HCT116 (cell line): ENCODE measurements around the gene MBOAT1. TPM values are rescaled to one million over a fixed set of nuclear protein-coding genes. Genes with fewer than 3 reads are reported as not detected.

Experiments
- ATAC-seq: fragments of 200-7000 bp; cut with Tn5 transposase; 2 replicates; pipeline ENCODE4 v1.9.1; 2020; ENCODE audit warnings: mild to moderate bottlenecking, moderate library complexity
- BruUV-seq: library from RNA; stranded (reverse); fragments of 400-500 nt; replicated peaks from 2 replicates; lab custom pipeline; 2021; lab: Mats Ljungman, UMichigan
- CTCF ChIA-PET: fragments of 300-600 bp; sonication (Branson Sonifier 250); formaldehyde crosslinking; loops from one replicate; lab custom pipeline; 2021; ENCODE audit warnings: antibody characterized with exemption; lab: Charles Lee
- POLR2A ChIA-PET: fragments of 300-600, 350-600 bp; sonication (Branson Sonifier 250); formaldehyde crosslinking; loops from one replicate; lab custom pipeline; 2021; ENCODE audit warnings: antibody characterized with exemption; lab: Charles Lee
- RAD21 ChIA-PET, 2 experiments: fragments of 300-600 bp; sonication (Branson Sonifier 250); formaldehyde crosslinking; loops; one replicate each; lab custom pipeline; 2023; ENCODE audit warnings: low total read pairs in 2 of 2; ENCODE audit not compliant: uncharacterized antibody in 2 of 2, unreplicated experiment in 2 of 2, low non-redundant PET in 1 of 2; lab: Charles Lee
- DNase-seq: peaks from one replicate; pipeline ENCODE4 v3.0.0-alpha.2; 2010; ENCODE audit warnings: low read depth, low spot score
- H2AFZ ChIP-seq: fragments of 200-600 bp; shearing (Covaris generic), sonication (generic); 2 replicates; pipeline ENCODE4 v1.6.1; 2017; ENCODE audit warnings: low read depth, mixed run types, mixed read lengths, antibody characterized with exemption, low read length; ENCODE audit not compliant: poor library complexity, severe bottlenecking
- H3K27ac ChIP-seq: 2 replicates; pipeline ENCODE4 v1.5.1; 2012; ENCODE audit warnings: low read depth, low read length
- H3K27me3 ChIP-seq: fragments of 200-600 bp; sonication (generic); 2 replicates; pipeline ENCODE4 v1.6.1; 2016; ENCODE audit warnings: mixed run types, low read length, mixed read lengths; ENCODE audit not compliant: insufficient read depth
- H3K36me3 ChIP-seq, 2 experiments: fragments of 200-500 bp in 1 of 2; fragments of 200-600 bp in 1 of 2; sonication (Bioruptor generic) in 1 of 2; sonication (generic) in 1 of 2; 2 replicates each; pipeline versions ENCODE4 v1.5.1 to v1.6.1; 2014 to 2016; ENCODE audit warnings: low read length in 2 of 2, inconsistent platforms in 1 of 2, mixed read lengths in 1 of 2, mixed run types in 1 of 2; ENCODE audit not compliant: insufficient read depth in 2 of 2, control insufficient read depth in 1 of 2
- H3K4me1 ChIP-seq, 2 experiments: fragments of 200-600 bp in 1 of 2; sonication (generic) in 1 of 2; 2 replicates each; pipeline versions ENCODE4 v1.5.1 to v1.6.1; 2012 to 2017; ENCODE audit warnings: low read length in 2 of 2, inconsistent platforms in 1 of 2, mild to moderate bottlenecking in 1 of 2, mixed read lengths in 1 of 2, mixed run types in 1 of 2, moderate library complexity in 1 of 2; ENCODE audit not compliant: insufficient read depth in 2 of 2, control insufficient read depth in 1 of 2
- H3K4me2 ChIP-seq: fragments of 200-600 bp; sonication (generic); 2 replicates; pipeline ENCODE4 v1.6.1; 2017; ENCODE audit warnings: mixed run types, low read length, mixed read lengths
- H3K4me3 ChIP-seq, 2 experiments: fragments of 200-600 bp in 1 of 2; sonication (generic) in 1 of 2; replicated peaks in 1 of 2; 2 replicates each; pipeline ENCODE4 v1.5.1; 2011 to 2016; ENCODE audit warnings: low read length in 2 of 2, control low read depth in 1 of 2, low read depth in 1 of 2, mild to moderate bottlenecking in 1 of 2, mixed read lengths in 1 of 2, mixed run types in 1 of 2
- H3K79me2 ChIP-seq: fragments of 200-600 bp; sonication (generic); 2 replicates; pipeline ENCODE4 v1.6.1; 2017; ENCODE audit warnings: mild to moderate bottlenecking, mixed run types, low read length, moderate library complexity, mixed read lengths; ENCODE audit not compliant: insufficient read depth
- H3K9ac ChIP-seq: fragments of 200-600 bp; sonication (generic); 2 replicates; pipeline ENCODE4 v1.6.1; 2016; ENCODE audit warnings: low read length, mixed read lengths
- H3K9me2 ChIP-seq: fragments of 200-600 bp; sonication (generic), shearing (Covaris generic); 2 replicates; pipeline ENCODE4 v1.6.1; 2017; ENCODE audit warnings: mixed run types, mild to moderate bottlenecking, moderate library complexity; ENCODE audit not compliant: insufficient read depth
- H3K9me3 ChIP-seq, 2 experiments: fragments of 200-500 bp in 1 of 2; fragments of 200-600 bp in 1 of 2; sonication (Bioruptor generic) in 1 of 2; sonication (generic) in 1 of 2; 2 replicates each; pipeline ENCODE4 v1.6.1; 2014 to 2017; ENCODE audit warnings: low read length in 2 of 2, mixed read lengths in 2 of 2, inconsistent platforms in 1 of 2, low read depth in 1 of 2, mild to moderate bottlenecking in 1 of 2, mixed run types in 1 of 2, moderate library complexity in 1 of 2; ENCODE audit not compliant: control insufficient read depth in 1 of 2, insufficient read depth in 1 of 2
- H4K20me1 ChIP-seq: fragments of 200-600 bp; sonication (generic), shearing (Covaris generic); 2 replicates; pipeline ENCODE4 v1.6.1; 2017; ENCODE audit warnings: mixed run types, mild to moderate bottlenecking, moderate library complexity; ENCODE audit not compliant: insufficient read depth
- CEBPB ChIP-seq: IDR thresholded peaks from 2 replicates; pipeline ENCODE4 v1.6.1; 2012; ENCODE audit warnings: low read depth
- EGR1 ChIP-seq: IDR thresholded peaks from 2 replicates; pipeline ENCODE4 v1.6.1; 2012; ENCODE audit warnings: low read depth
- ELF1 ChIP-seq: IDR thresholded peaks from 2 replicates; pipeline ENCODE4 v1.6.1; 2012; ENCODE audit warnings: low read depth, borderline replicate concordance
- EZH2 ChIP-seq: fragments of 200-600 bp; sonication (generic); IDR thresholded peaks from 2 replicates; pipeline ENCODE4 v1.6.1; 2017; ENCODE audit warnings: antibody characterized with exemption, mixed run types
- EZH2phosphoT487 ChIP-seq: fragments of 200-600 bp; IDR thresholded peaks from 2 replicates; pipeline ENCODE4 v1.6.1; 2018; ENCODE audit warnings: antibody characterized with exemption, borderline replicate concordance
- JUND ChIP-seq: IDR thresholded peaks from 2 replicates; pipeline ENCODE4 v1.6.1; 2012
- POLR2A ChIP-seq: IDR thresholded peaks from 2 replicates; pipeline ENCODE4 v1.7.0; 2011; ENCODE audit warnings: borderline replicate concordance; ENCODE audit not compliant: insufficient read depth, insufficient read length; ENCODE audit errors: extremely low read depth
- POLR2AphosphoS5 ChIP-seq: IDR thresholded peaks from 2 replicates; pipeline ENCODE4 v1.6.1; 2011; ENCODE audit warnings: mild to moderate bottlenecking, low read depth, low read length, moderate library complexity
- REST ChIP-seq: IDR thresholded peaks from 2 replicates; pipeline ENCODE4 v1.6.1; 2012; ENCODE audit warnings: low read depth
- TCF7L2 ChIP-seq: IDR thresholded peaks from 2 replicates; pipeline ENCODE4 v1.7.0; 2011; ENCODE audit warnings: borderline replicate concordance, inconsistent platforms; ENCODE audit not compliant: insufficient read depth, insufficient read length; ENCODE audit errors: extremely low read depth
- ZBTB33 ChIP-seq: IDR thresholded peaks from 2 replicates; pipeline ENCODE4 v1.6.1; 2011; ENCODE audit warnings: mild to moderate bottlenecking, low read length, moderate library complexity; ENCODE audit not compliant: insufficient replicate concordance; ENCODE audit errors: extremely low read depth
- intact Hi-C: fragments of 100-400 bp; cut with micrococcal nuclease; formaldehyde crosslinking; loops from 2 replicates; pipeline ENCODE4 v1.10.0; 2022
- total RNA-seq: library from RNA; stranded (reverse); gene quantifications from one replicate; pipeline ENCODE4 v1.2.1, GENCODE V29; 2021; ENCODE audit not compliant: unreplicated experiment
- TF ChIP-seq, protein P1 (sequence below): IDR thresholded peaks from 2 replicates; pipeline ENCODE4 v1.6.1; 2012

The MBOAT1 gene
- total RNA-seq, 1 experiment from 2014 or later: 11.7 TPM

GRCh38 chr6:20210158-20210557 is 2.1 kb downstream of the MBOAT1 start:
- CTCF ChIA-PET: no interaction called here

More at GRCh38 chr6:20210158-20210557, 2.1 kb downstream of the MBOAT1 start:
- Histone ChIP-seq H3K4me1 (peaks cover 7 to 23% of the 10 kb centered on the region in 2 experiments; a peak in 3 of 4 replicates), H4K20me1 (no peaks in the 10 kb centered on the region), H3K27ac (no peak overlapping the region), H3K79me2 (peaks cover 14% of the 10 kb centered on the region; the same call in 1 of the 2 replicates), H3K9ac (no peak overlapping the region), H2AFZ (no peak overlapping the region), H3K27me3 (no peaks in the 10 kb centered on the region), H3K4me3 (no peak overlapping the region), H3K9me2 (no peaks in the 10 kb centered on the region), H3K36me3 (no peaks in the 10 kb centered on the region), H3K4me2 (no peak overlapping the region), H3K9me3 (no peaks in the 10 kb centered on the region)
- ATAC-seq: no peak
- no peak for TF ChIP-seq EZH2phosphoT487
- TF ChIP-seq CEBPB: no peak
- TF ChIP-seq ZBTB33: no peak
- TF ChIP-seq EGR1: no peak
- no peak for TF ChIP-seq EZH2
- no peak for TF ChIP-seq REST
- TF ChIP-seq, protein P1, sequence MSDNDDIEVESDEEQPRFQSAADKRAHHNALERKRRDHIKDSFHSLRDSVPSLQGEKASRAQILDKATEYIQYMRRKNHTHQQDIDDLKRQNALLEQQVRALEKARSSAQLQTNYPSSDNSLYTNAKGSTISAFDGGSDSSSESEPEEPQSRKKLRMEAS: no peak
- TF ChIP-seq POLR2A: no peak
- TF ChIP-seq TCF7L2: no peak
- no peak for TF ChIP-seq ELF1
- TF ChIP-seq POLR2AphosphoS5: no peak
- TF ChIP-seq JUND: no peak
- no peak for DNase-seq
- ChIA-PET POLR2A (interaction anchor here (0.6 kb wide), 1 partner anchor 53 kb away, joined by 3 read pairs; no protein-coding TSS in a partner anchor), RAD21 (no interaction called here)
- intact Hi-C loops: loop anchor here (5.0 kb wide), 1 partner anchor 192 kb away; the partner anchor contains the start of gene E2F3
- BruUV-seq: TSS peak; percentile 40
